ENCODE data around the gene ATPAF1. TPM values are rescaled to one million over a fixed set of nuclear protein-coding genes. Genes with fewer than 3 reads are reported as not detected.
A peak's percentile ranks its signal among the peaks of the same experiment; 100 is the strongest.

Gene ATPAF1
- total and polyA plus RNA-seq, 5 donors from 2014 or later: 22.5 to 89.3 (median 75.7) TPM

DNA sequence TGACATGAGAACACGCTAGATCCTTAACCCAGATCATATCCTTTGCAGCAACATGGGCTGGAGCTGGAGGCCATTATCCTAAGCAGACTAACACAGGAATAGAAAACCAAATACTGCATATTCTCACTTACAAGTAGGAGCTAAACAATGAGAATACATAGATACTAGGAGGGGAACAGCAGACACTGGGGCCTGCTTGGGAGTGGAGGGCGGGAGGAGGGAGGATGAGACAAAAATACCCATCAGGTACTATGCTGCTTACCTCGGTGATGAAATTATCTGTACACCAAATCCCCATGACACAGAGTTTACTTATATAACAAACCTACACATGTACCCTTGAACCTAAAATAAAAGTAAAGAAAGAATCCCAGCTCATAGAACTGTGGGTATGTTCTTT lies 50.3 kb downstream of the ATPAF1 start:
- H3K4me1 ChIP-seq (ENCODE audit: control insufficient read depth, insufficient read depth, low read length, poor library complexity, severe bottlenecking): peaks cover 39% of the 10 kb centered on the region
- Mint-ChIP-seq H3K27me3 (no peaks in the 10 kb centered on the region), H3K36me3 (peaks cover 2% of the 10 kb centered on the region), H3K9me3 (no peaks in the 10 kb centered on the region), H3K4me3 (peak overlapping the region; percentile 88 to 95 (median 94)), H3K27ac (peak overlapping the region in 2 of 3 donors; percentile 93 to 97), H3K4me1 (peaks cover 0 to 47% (median 26%) of the 10 kb centered on the region in 4 donors)
- no peaks in the 10 kb centered on the region for H3K27me3 ChIP-seq (ENCODE audit: control insufficient read depth, insufficient read depth, low read length)
- H3K4me3 ChIP-seq (ENCODE audit: low read depth, low read length): no peak overlapping the region
- H3K9me3 ChIP-seq (ENCODE audit: control insufficient read depth in 2 of 2, low read length in 2 of 2): no peaks in the 10 kb centered on the region
- no peaks in the 10 kb centered on the region for H3K36me3 ChIP-seq (ENCODE audit: control insufficient read depth, insufficient read depth, low read length)
- ATAC-seq (ENCODE audit: low read depth in 2 of 2) (no peak), DNase-seq (no peak)
- H3K27ac ChIP-seq (ENCODE audit: insufficient read depth, low read length, poor library complexity, severe bottlenecking): no peak overlapping the region

DNA sequence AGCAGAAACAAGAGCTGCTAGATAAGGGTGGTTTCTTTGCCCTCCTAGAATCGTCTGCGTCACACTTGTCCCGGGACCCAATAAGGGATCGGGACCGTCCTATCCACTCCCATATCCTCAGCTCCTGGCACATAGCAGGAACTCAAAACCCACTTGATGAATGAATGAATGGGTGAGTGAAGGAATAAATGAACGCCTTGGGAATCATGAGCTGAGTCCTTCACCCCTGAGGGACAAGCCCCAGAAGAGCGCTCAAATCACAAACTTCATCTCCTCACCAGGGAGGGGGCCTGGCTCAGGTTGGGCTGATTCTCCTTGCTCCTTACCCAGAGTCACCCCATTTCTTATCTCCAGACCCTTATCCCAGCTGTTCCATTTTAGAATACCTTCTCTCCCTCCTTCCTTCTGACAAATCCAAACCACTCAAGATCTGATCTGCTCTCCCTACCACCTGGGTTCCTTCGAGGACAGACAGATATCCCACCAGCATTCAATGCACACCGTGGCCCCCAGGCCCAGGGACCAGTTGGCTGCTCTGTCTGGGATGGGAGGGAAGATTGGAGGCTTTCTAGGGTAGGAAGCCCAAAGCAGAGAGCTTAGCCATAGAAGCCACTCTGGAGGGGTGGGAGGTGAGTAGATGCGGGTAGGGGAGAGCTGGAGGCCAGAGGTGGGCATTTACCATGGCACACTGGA lies 50.9 kb downstream of the ATPAF1 start:
- H3K9me3 Mint-ChIP-seq: no peaks in the 10 kb centered on the region
- no peaks in the 10 kb centered on the region for H3K9me3 ChIP-seq (ENCODE audit: control insufficient read depth in 2 of 2, low read length in 2 of 2)
- ATAC-seq (ENCODE audit: low read depth in 2 of 2) (no peak), DNase-seq (no peak)
- peak overlapping the region; percentile 88 to 95 (median 94) for H3K4me3 Mint-ChIP-seq
- peaks cover 5% of the 10 kb centered on the region for H3K36me3 Mint-ChIP-seq
- H3K4me1 Mint-ChIP-seq: peaks cover 0 to 52% (median 27%) of the 10 kb centered on the region in 4 donors
- peak overlapping the region; percentile 81 for H3K27ac ChIP-seq (ENCODE audit: insufficient read depth, low read length, poor library complexity, severe bottlenecking)
- H3K27ac Mint-ChIP-seq: peak overlapping the region; percentile 93 to 99 (median 97)
- peaks cover 42% of the 10 kb centered on the region for H3K4me1 ChIP-seq (ENCODE audit: control insufficient read depth, insufficient read depth, low read length, poor library complexity, severe bottlenecking)
- peak overlapping the region; percentile 79 for H3K4me3 ChIP-seq (ENCODE audit: low read depth, low read length)
- H3K36me3 ChIP-seq (ENCODE audit: control insufficient read depth, insufficient read depth, low read length): peaks cover 3% of the 10 kb centered on the region
- H3K27me3 ChIP-seq (ENCODE audit: control insufficient read depth, insufficient read depth, low read length): no peaks in the 10 kb centered on the region
- H3K27me3 Mint-ChIP-seq: no peaks in the 10 kb centered on the region

DNA sequence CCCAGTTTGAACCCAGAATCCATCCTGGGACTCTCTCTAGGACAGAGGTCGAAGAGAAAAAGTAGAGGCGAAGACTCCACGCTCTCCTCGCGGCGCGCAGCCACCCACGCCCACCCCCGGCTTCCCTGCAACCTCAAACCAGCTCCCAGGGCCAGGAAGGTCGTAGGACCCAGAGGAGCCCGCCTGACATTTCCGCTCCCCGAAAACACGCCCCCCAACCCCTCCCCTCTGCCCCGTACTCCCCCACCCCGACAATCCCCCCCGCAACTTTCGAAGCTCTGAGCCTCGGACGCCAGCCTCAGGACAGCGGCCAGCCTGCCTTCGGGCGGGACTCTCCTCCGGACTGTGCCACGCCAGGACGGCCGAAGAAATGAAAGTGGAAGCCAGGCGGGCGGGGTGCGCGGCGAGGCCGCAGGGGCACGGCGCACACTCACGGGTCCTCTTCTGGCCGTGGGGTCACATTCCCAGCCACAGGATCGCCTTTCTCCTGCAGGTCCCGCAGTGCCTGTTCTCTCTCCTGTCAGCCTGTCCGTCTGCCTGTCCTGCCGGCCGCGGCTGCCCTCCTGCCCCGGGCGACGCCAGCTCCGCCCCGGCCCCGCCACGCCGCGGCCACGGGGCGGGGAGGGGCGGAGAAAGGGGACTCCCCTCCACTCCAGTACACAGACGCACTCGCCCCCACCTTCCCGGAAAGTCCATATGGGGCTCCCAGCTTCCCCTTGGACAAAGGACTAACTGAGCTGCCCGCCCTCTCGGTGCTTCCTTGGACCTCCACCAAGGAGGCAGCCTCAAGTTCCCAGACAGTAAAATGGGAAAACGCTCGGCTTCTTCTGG lies 51.7 kb downstream of the ATPAF1 start, which contains the start of gene MOB3C:
TSS of gene MOB3C (minus strand) at position 535 of the 831 bp plus-strand sequence. CDS start 3,490 bp downstream, outside the sequence.
- H3K27ac Mint-ChIP-seq: peak within 1 kb of the TSS; percentile 93 to 99 (median 97)
- H3K4me1 Mint-ChIP-seq: peaks cover 0 to 59% (median 30%) of the 10 kb centered on the region in 4 donors
- Histone ChIP-seq H3K36me3 (ENCODE audit: control insufficient read depth, insufficient read depth, low read length) (peaks cover 6% of the 10 kb centered on the region), H3K27ac (ENCODE audit: insufficient read depth, low read length, poor library complexity, severe bottlenecking) (peak within 1 kb of the TSS; percentile 81), H3K9me3 (ENCODE audit: control insufficient read depth in 2 of 2, low read length in 2 of 2) (no peaks in the 10 kb centered on the region), H3K4me3 (ENCODE audit: low read depth, low read length) (peak within 1 kb of the TSS; percentile 79), H3K27me3 (ENCODE audit: control insufficient read depth, insufficient read depth, low read length) (no peaks in the 10 kb centered on the region), H3K4me1 (ENCODE audit: control insufficient read depth, insufficient read depth, low read length, poor library complexity, severe bottlenecking) (peaks cover 49% of the 10 kb centered on the region)
- H3K4me3 Mint-ChIP-seq: peak within 1 kb of the TSS; percentile 88 to 95 (median 94)
- H3K27me3 Mint-ChIP-seq: no peaks in the 10 kb centered on the region
- peaks cover 5% of the 10 kb centered on the region for H3K36me3 Mint-ChIP-seq
- ATAC-seq (ENCODE audit: low read depth in 2 of 2): peak; percentile 67 to 78
- H3K9me3 Mint-ChIP-seq: no peaks in the 10 kb centered on the region
- DNase-seq: peak; percentile 59 to 73 (median 61)

DNA sequence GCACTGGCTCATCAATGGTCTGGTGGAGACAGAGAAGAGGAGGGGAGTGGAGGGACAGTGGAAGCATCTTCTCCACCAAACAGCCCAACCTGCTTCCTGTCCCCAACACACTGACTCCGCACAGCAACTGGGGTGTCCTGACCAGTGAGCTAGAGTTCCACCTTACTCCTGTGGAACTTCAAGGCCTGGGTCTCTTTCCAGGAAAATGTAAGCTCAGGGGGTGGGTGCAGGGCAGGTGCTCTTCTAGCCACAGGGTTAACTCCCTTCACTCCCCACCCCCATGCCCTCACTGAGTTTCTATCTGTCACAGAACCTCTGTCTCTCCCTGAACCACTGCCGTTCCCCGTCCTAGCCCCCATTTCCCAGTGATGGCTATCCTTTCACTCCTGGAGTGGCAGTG lies 52.4 kb downstream of the ATPAF1 start:
- Histone ChIP-seq H3K9me3 (ENCODE audit: control insufficient read depth in 2 of 2, low read length in 2 of 2) (no peaks in the 10 kb centered on the region), H3K4me1 (ENCODE audit: control insufficient read depth, insufficient read depth, low read length, poor library complexity, severe bottlenecking) (peaks cover 49% of the 10 kb centered on the region), H3K27me3 (ENCODE audit: control insufficient read depth, insufficient read depth, low read length) (no peaks in the 10 kb centered on the region), H3K36me3 (ENCODE audit: control insufficient read depth, insufficient read depth, low read length) (peaks cover 11% of the 10 kb centered on the region), H3K27ac (ENCODE audit: insufficient read depth, low read length, poor library complexity, severe bottlenecking) (peak overlapping the region; percentile 81), H3K4me3 (ENCODE audit: low read depth, low read length) (peak overlapping the region; percentile 79)
- no peaks in the 10 kb centered on the region for H3K9me3 Mint-ChIP-seq
- DNase-seq: peak in 2 of 3 donors; percentile 12 to 36
- ATAC-seq (ENCODE audit: low read depth in 2 of 2): no peak
- peaks cover 8% of the 10 kb centered on the region for H3K36me3 Mint-ChIP-seq
- peaks cover 0 to 66% (median 36%) of the 10 kb centered on the region in 4 donors for H3K4me1 Mint-ChIP-seq
- H3K27ac Mint-ChIP-seq: peak overlapping the region; percentile 86 to 97 (median 93)
- no peaks in the 10 kb centered on the region for H3K27me3 Mint-ChIP-seq
- H3K4me3 Mint-ChIP-seq: peak overlapping the region; percentile 88 to 95 (median 94)

DNA sequence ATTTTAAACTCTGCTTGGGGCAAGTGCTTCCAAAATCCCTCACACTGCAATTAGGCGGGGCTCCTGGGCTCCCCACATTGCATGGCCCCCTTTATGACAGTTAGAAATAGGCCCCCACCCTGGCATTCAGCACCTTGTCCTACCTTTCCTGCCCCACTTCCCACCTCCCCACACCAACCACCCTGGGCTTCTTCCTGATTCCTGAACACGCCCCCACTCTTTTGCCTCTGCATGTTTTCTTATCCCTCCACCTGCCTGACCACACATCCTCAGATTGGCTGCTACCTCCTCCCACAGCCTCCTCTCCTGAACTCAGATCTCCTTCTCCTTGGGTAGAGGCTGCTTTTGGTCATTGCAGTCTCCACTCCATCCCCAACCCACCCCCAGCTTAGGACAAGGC lies 53.1 kb downstream of the ATPAF1 start:
- Histone ChIP-seq H3K27me3 (ENCODE audit: control insufficient read depth, insufficient read depth, low read length) (no peaks in the 10 kb centered on the region), H3K36me3 (ENCODE audit: control insufficient read depth, insufficient read depth, low read length) (peaks cover 12% of the 10 kb centered on the region), H3K4me1 (ENCODE audit: control insufficient read depth, insufficient read depth, low read length, poor library complexity, severe bottlenecking) (peaks cover 49% of the 10 kb centered on the region), H3K9me3 (ENCODE audit: control insufficient read depth in 2 of 2, low read length in 2 of 2) (no peaks in the 10 kb centered on the region), H3K4me3 (ENCODE audit: low read depth, low read length) (peak overlapping the region; percentile 79), H3K27ac (ENCODE audit: insufficient read depth, low read length, poor library complexity, severe bottlenecking) (no peak overlapping the region)
- no peak for DNase-seq
- peak overlapping the region; percentile 88 to 95 (median 94) for H3K4me3 Mint-ChIP-seq
- no peaks in the 10 kb centered on the region for H3K9me3 Mint-ChIP-seq
- peaks cover 0 to 70% (median 41%) of the 10 kb centered on the region in 4 donors for H3K4me1 Mint-ChIP-seq
- peaks cover 11% of the 10 kb centered on the region for H3K36me3 Mint-ChIP-seq
- no peak for ATAC-seq (ENCODE audit: low read depth in 2 of 2)
- peak overlapping the region in 2 of 3 donors; percentile 93 to 97 for H3K27ac Mint-ChIP-seq
- H3K27me3 Mint-ChIP-seq: no peaks in the 10 kb centered on the region

DNA sequence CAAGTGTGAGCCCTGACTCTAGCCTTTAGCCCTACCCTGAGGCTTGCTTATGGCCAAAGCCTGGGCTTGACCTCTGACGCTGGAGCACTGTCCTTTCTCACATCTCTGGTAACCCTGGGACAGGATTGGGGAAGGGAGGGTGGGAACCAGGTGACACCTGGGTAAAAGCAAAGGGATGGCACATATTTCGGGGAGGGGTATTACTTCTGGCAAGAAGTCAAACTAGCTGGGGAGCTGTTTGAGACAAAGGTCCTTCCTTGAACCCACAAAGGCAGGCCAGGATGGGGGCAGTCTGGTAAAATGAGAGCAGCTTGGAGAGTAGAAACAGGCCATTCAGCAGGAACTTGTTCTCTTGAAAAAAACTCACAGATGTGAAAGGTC lies 53.6 kb downstream of the ATPAF1 start:
- peaks cover 16% of the 10 kb centered on the region for H3K36me3 Mint-ChIP-seq
- peaks cover 0 to 73% (median 44%) of the 10 kb centered on the region in 4 donors for H3K4me1 Mint-ChIP-seq
- ATAC-seq (ENCODE audit: low read depth in 2 of 2) (no peak), DNase-seq (no peak)
- Histone ChIP-seq H3K36me3 (ENCODE audit: control insufficient read depth, insufficient read depth, low read length) (peaks cover 17% of the 10 kb centered on the region), H3K4me1 (ENCODE audit: control insufficient read depth, insufficient read depth, low read length, poor library complexity, severe bottlenecking) (peaks cover 49% of the 10 kb centered on the region), H3K27ac (ENCODE audit: insufficient read depth, low read length, poor library complexity, severe bottlenecking) (peak overlapping the region; percentile 15), H3K9me3 (ENCODE audit: control insufficient read depth in 2 of 2, low read length in 2 of 2) (no peaks in the 10 kb centered on the region), H3K27me3 (ENCODE audit: control insufficient read depth, insufficient read depth, low read length) (no peaks in the 10 kb centered on the region), H3K4me3 (ENCODE audit: low read depth, low read length) (peak overlapping the region; percentile 26)
- no peaks in the 10 kb centered on the region for H3K27me3 Mint-ChIP-seq
- peak overlapping the region; percentile 73 to 94 (median 88) for H3K4me3 Mint-ChIP-seq
- peak overlapping the region in 2 of 3 donors; percentile 55 to 93 for H3K27ac Mint-ChIP-seq
- no peaks in the 10 kb centered on the region for H3K9me3 Mint-ChIP-seq

DNA sequence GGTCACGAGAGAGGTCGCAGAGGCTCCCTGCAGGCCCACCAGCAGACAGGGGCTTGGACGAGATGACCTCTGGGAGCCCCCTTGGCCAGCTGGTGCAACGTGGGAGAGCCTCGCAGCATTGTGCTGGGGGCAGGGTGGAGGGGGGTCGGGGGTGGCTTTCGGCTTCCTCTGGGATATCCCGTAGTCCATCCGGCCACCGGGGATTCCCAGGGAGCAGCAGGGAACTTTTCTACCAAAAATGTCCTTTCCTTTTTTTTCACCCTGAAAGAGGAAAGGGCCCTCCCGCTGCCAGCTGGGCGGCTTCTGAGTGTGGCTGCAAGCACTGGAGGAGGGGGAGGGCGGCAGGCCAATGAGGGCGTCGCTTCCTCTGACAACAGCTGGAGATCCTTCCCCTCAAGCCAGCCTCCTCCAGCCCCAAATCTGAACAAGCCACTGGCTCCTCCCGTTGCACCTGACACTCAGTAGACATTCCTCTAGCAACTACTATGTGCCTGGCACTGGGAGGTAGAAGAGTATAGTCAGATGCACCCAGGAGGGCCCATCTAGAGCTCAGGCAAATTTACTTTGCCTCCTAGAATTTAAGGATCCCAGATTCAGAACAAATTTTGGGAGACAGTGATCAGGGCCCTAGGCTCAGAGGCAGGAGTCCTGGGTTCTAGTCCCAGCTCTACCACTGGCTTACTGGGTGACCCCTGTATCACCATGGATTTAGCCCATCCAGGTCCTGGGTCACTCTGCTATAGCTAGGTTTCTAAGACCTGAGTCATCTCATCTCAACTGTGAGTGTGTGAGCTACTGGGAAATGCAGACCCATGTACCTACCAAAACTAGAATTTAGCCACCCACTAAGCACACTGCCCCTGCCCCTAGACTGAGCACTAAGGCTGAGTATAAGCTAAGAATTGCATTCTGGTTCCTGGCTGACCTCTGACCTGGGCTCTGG lies 54.2 kb downstream of the ATPAF1 start:
- Histone ChIP-seq H3K9me3 (ENCODE audit: control insufficient read depth in 2 of 2, low read length in 2 of 2) (no peaks in the 10 kb centered on the region), H3K4me1 (ENCODE audit: control insufficient read depth, insufficient read depth, low read length, poor library complexity, severe bottlenecking) (peaks cover 49% of the 10 kb centered on the region), H3K27me3 (ENCODE audit: control insufficient read depth, insufficient read depth, low read length) (no peaks in the 10 kb centered on the region), H3K27ac (ENCODE audit: insufficient read depth, low read length, poor library complexity, severe bottlenecking) (peak overlapping the region; percentile 15), H3K4me3 (ENCODE audit: low read depth, low read length) (peak overlapping the region; percentile 43), H3K36me3 (ENCODE audit: control insufficient read depth, insufficient read depth, low read length) (peaks cover 23% of the 10 kb centered on the region)
- ATAC-seq (ENCODE audit: low read depth in 2 of 2): peak; percentile 21 to 40
- Mint-ChIP-seq H3K36me3 (peaks cover 23% of the 10 kb centered on the region), H3K27ac (peak overlapping the region in 1 of 3 donors; percentile 59), H3K27me3 (no peaks in the 10 kb centered on the region), H3K4me1 (peaks cover 0 to 76% (median 43%) of the 10 kb centered on the region in 4 donors), H3K9me3 (no peaks in the 10 kb centered on the region), H3K4me3 (peak overlapping the region; percentile 56 to 83 (median 68))
- peak in 2 of 3 donors; percentile 16 to 73 for DNase-seq
